OCI-LY3 (cell line): ENCODE measurements around the gene CLSTN3.

Source experiments
- CTCF ChIP-seq: fragments of 200-600, 300-600 bp; sonication (generic); IDR thresholded peaks from 2 replicates; pipeline ENCODE4 v1.5.1; 2014; ENCODE audit warnings: antibody characterized with exemption, low read length, low read depth
- EZH2phosphoT487 ChIP-seq: fragments of 200-600 bp; shearing (Covaris generic); IDR thresholded peaks from 2 replicates; pipeline ENCODE4 v1.6.1; 2018; ENCODE audit warnings: antibody characterized with exemption, mixed run types, low read depth

GRCh38 chr12:7107636-7108002 is 22.6 kb upstream of the CLSTN3 start:
- TF ChIP-seq CTCF (no peak), EZH2phosphoT487 (no peak)
